HG02763 (cell line): ENCODE measurements around the gene MGARP.

Source experiments
- ATAC-seq: cut with Tn5 transposase; IDR thresholded peaks from one replicate; pipeline ENCODE4 v1.9.1; 2021; ENCODE audit warnings: mild to moderate bottlenecking, moderate library complexity; ENCODE audit not compliant: unreplicated experiment

Gene MGARP

GRCh38 chr4:139246166-139246565 lies 33.9 kb downstream of the MGARP start:
- ATAC-seq = no peak

- ATAC-seq = no peak
These were observed 34.4 kb downstream of the MGARP start for GRCh38 chr4:139245590-139245989.

GRCh38 chr4:139243448-139244365 lies 36.3 kb downstream of the MGARP start:
- ATAC-seq = no peak

GRCh38 chr4:139242511-139243051 lies 37.4 kb downstream of the MGARP start:
- no peak for ATAC-seq

GRCh38 chr4:139241784-139242151 lies 38.3 kb downstream of the MGARP start:
- no peak for ATAC-seq

GRCh38 chr4:139241086-139241783 lies 38.8 kb downstream of the MGARP start:
- no peak for ATAC-seq

GRCh38 chr4:139239127-139239772 lies 40.8 kb downstream of the MGARP start:
- no peak for ATAC-seq

GRCh38 chr4:139234253-139234652 lies 45.8 kb downstream of the MGARP start:
- ATAC-seq = no peak

GRCh38 chr4:139229534-139230039 lies 50.4 kb downstream of the MGARP start:
- peak; percentile 57 for ATAC-seq

- ATAC-seq = no peak
These were observed 52.2 kb downstream of the MGARP start for GRCh38 chr4:139227729-139228404.

GRCh38 chr4:139223682-139224317 lies 56.2 kb downstream of the MGARP start:
- ATAC-seq = no peak

GRCh38 chr4:139222215-139222614 lies 57.8 kb downstream of the MGARP start:
- ATAC-seq = no peak

GRCh38 chr4:139221687-139222086 lies 58.3 kb downstream of the MGARP start:
- ATAC-seq = no peak

GRCh38 chr4:139219450-139220055 lies 60.5 kb downstream of the MGARP start:
- ATAC-seq = no peak
